OCI-LY3 (cell line): ENCODE measurements around the gene GATA1.

Experiments
- H2AFZ ChIP-seq: fragments of 200-600, 300-600 bp; shearing (Covaris generic); 2 replicates; pipeline ENCODE4 v1.6.0; 2014; ENCODE audit warnings: antibody characterized with exemption, low read depth, low read length
- H3K27ac ChIP-seq: fragments of 200-600, 300-600 bp; sonication (generic); 2 replicates; pipeline ENCODE4 v1.5.1; 2014; ENCODE audit warnings: mild to moderate bottlenecking, low read length, moderate library complexity, mixed read lengths
- H3K27me3 ChIP-seq: fragments of 200-600, 300-600 bp; sonication (generic); 2 replicates; pipeline ENCODE4 v1.6.1; 2014; ENCODE audit warnings: low read depth, low read length, mixed read lengths
- H3K36me3 ChIP-seq: fragments of 200-600, 300-600 bp; sonication (generic); replicated peaks from 2 replicates; pipeline ENCODE3; 2014; ENCODE audit warnings: low read depth, low read length, mixed read lengths
- H3K4me1 ChIP-seq: fragments of 300-600, 200-600 bp; sonication (generic); 2 replicates; pipeline ENCODE4 v1.6.1; 2014; ENCODE audit warnings: low read length, mixed read lengths
- H3K4me2 ChIP-seq: fragments of 200-600, 300-600 bp; sonication (generic); 2 replicates; pipeline ENCODE4 v1.6.1; 2014; ENCODE audit warnings: low read length, mixed read lengths
- H3K4me3 ChIP-seq: fragments of 300-600, 200-600 bp; sonication (generic); 2 replicates; pipeline ENCODE4 v1.5.1; 2014; ENCODE audit warnings: antibody characterized with exemption, mild to moderate bottlenecking, low read length, moderate library complexity
- H3K79me2 ChIP-seq: fragments of 300-600, 200-600 bp; shearing (Covaris generic); 2 replicates; pipeline ENCODE4 v1.6.1; 2014; ENCODE audit warnings: mild to moderate bottlenecking, low read length, mixed read lengths
- H3K9ac ChIP-seq: fragments of 300-600, 200-600 bp; shearing (Covaris generic); 2 replicates; pipeline ENCODE4 v1.6.0; 2014; ENCODE audit warnings: mild to moderate bottlenecking, low read length, moderate library complexity
- H3K9me3 ChIP-seq: fragments of 200-600, 300-600 bp; shearing (Covaris generic); 2 replicates; pipeline ENCODE4 v1.6.1; 2014; ENCODE audit warnings: low read length, mixed read lengths; ENCODE audit not compliant: insufficient read depth
- H4K20me1 ChIP-seq: fragments of 200-600, 300-600 bp; sonication (generic); 2 replicates; pipeline ENCODE4 v1.6.1; 2016; ENCODE audit warnings: low read length, mixed read lengths; ENCODE audit not compliant: insufficient read depth
- CTCF ChIP-seq: fragments of 200-600, 300-600 bp; sonication (generic); IDR thresholded peaks from 2 replicates; pipeline ENCODE4 v1.5.1; 2014; ENCODE audit warnings: antibody characterized with exemption, low read length, low read depth
- EZH2phosphoT487 ChIP-seq: fragments of 200-600 bp; shearing (Covaris generic); IDR thresholded peaks from 2 replicates; pipeline ENCODE4 v1.6.1; 2018; ENCODE audit warnings: antibody characterized with exemption, mixed run types, low read depth

GATA1 gene

GRCh38 chrX:48786341-48786800, at the start of gene GATA1:
GATA1 (plus strand) TSS chrX:48786590; CDS start chrX:48791110, 4,520 bp downstream.
- H3K9me3 ChIP-seq: no peaks in the 10 kb centered on the region
- H2AFZ ChIP-seq: no peak within 1 kb of the TSS
- no peaks in the 10 kb centered on the region for H3K27me3 ChIP-seq
- H3K4me3 ChIP-seq: no peak within 1 kb of the TSS
- H3K9ac ChIP-seq: no peak within 1 kb of the TSS
- H3K4me2 ChIP-seq: no peak within 1 kb of the TSS
- no peaks in the 10 kb centered on the region for H3K36me3 ChIP-seq
- no peaks in the 10 kb centered on the region for H3K79me2 ChIP-seq
- no peak within 1 kb of the TSS for H3K27ac ChIP-seq
- no peak for TF ChIP-seq EZH2phosphoT487
- TF ChIP-seq CTCF: no peak
- no peaks in the 10 kb centered on the region for H4K20me1 ChIP-seq
- H3K4me1 ChIP-seq: no peaks in the 10 kb centered on the region

GRCh38 chrX:48736878-48737212, 49.5 kb upstream of the GATA1 start:
- H3K27ac ChIP-seq: no peak overlapping the region
- H3K4me2 ChIP-seq: peak overlapping the region; percentile 77
- TF ChIP-seq EZH2phosphoT487 (no peak), CTCF (no peak)
- H3K4me1 ChIP-seq: peaks cover 14% of the 10 kb centered on the region
- no peaks in the 10 kb centered on the region for H3K36me3 ChIP-seq
- no peaks in the 10 kb centered on the region for H3K79me2 ChIP-seq
- H3K9me3 ChIP-seq: no peaks in the 10 kb centered on the region
- H3K9ac ChIP-seq: peak overlapping the region; percentile 68
- no peaks in the 10 kb centered on the region for H4K20me1 ChIP-seq
- H3K4me3 ChIP-seq: peak overlapping the region; percentile 91
- H3K27me3 ChIP-seq: no peaks in the 10 kb centered on the region
- H2AFZ ChIP-seq: peak overlapping the region; percentile 93

GRCh38 chrX:48737213-48737938, 49.0 kb upstream of the GATA1 start:
- Histone ChIP-seq H3K9ac (peak overlapping the region; percentile 81), H3K4me1 (peaks cover 14% of the 10 kb centered on the region), H3K36me3 (no peaks in the 10 kb centered on the region), H3K79me2 (no peaks in the 10 kb centered on the region), H3K27me3 (no peaks in the 10 kb centered on the region), H3K27ac (peak overlapping the region; percentile 83), H3K4me2 (peak overlapping the region; percentile 92), H3K4me3 (peak overlapping the region; percentile 91), H2AFZ (peak overlapping the region; percentile 67; the same call in 1 of the 2 replicates), H4K20me1 (no peaks in the 10 kb centered on the region), H3K9me3 (no peaks in the 10 kb centered on the region)
- TF ChIP-seq CTCF: no peak
- no peak for TF ChIP-seq EZH2phosphoT487

- H4K20me1 ChIP-seq: no peaks in the 10 kb centered on the region
- H3K79me2 ChIP-seq: no peaks in the 10 kb centered on the region
- H3K4me1 ChIP-seq: peaks cover 14% of the 10 kb centered on the region
- H3K27me3 ChIP-seq: no peaks in the 10 kb centered on the region
- peak overlapping the region; percentile 81 for H3K9ac ChIP-seq
- peak overlapping the region; percentile 67; the same call in 1 of the 2 replicates for H2AFZ ChIP-seq
- H3K4me2 ChIP-seq: peak overlapping the region; percentile 92
- H3K27ac ChIP-seq: peak overlapping the region; percentile 83
- TF ChIP-seq CTCF (no peak), EZH2phosphoT487 (no peak)
- no peaks in the 10 kb centered on the region for H3K9me3 ChIP-seq
- H3K36me3 ChIP-seq: no peaks in the 10 kb centered on the region
- H3K4me3 ChIP-seq: peak overlapping the region; percentile 91
Observed at GRCh38 chrX:48737940-48738339, 48.5 kb upstream of the GATA1 start.
